22Rv1 (cell line): ENCODE results near the gene CACHD1.

Experiments used
- CTCF ChIP-seq: fragments of 450-650 bp; IDR thresholded peaks from 2 replicates; pipeline ENCODE4 v1.5.1; 2017; ENCODE audit warnings: mild to moderate bottlenecking
- ZFX ChIP-seq: fragments of 450-650 bp; IDR thresholded peaks from 2 replicates; pipeline ENCODE4 v1.6.1; 2017; ENCODE audit warnings: antibody characterized with exemption, borderline replicate concordance

DNA sequence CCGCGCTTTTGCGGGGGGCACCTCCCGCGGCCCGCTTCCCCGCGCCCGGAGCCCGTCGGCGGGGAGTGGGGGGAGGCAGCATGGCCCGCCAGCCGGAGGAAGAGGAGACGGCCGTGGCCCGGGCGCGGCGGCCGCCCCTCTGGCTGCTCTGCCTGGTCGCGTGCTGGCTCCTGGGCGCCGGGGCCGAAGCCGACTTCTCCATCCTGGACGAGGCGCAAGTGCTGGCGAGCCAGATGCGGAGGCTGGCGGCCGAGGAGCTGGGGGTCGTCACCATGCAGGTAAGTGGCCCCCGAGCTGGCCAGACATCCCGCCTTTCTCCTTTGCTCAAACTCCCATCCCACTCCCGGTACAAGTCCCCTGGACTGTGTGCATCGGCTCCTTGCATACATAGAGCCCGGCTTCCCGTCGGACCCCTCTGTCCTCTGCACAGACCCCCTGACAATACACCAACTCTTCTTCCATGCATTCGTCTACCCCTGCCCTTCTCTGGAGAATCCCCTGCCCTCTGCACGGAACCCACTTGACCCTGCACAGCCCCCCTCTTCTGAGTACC is 812 bp downstream of the CACHD1 start:
- TF ChIP-seq CTCF (no peak), ZFX (no peak)
